ENCODE data around the gene NOX3.

Gene NOX3

DNA sequence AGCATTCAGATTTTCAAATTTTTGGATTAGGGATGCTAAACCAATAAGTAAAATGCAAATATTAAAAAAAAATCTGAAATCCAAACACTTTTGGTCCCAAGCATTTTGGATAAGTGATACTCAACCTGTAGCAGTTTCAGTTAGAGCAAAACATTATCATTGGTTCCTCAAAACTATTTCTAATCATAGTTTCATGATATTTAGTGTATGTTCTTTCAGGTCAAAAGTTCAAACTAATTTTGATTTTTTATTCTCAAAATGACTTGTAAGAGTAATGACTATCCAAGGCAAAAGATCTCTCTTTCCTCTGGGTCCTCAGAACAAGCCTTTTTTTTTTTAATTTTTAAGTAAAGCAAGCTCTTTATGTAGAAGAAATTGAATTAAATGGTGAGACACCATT, 77.4 kb downstream of the NOX3 start:
- no peak for TF ChIP-seq CTCF (IDR thresholded peaks at IDR 0.05; ENCODE audit: low read depth, low read length)
- DNase-seq (ENCODE audit: extremely low read depth, low read depth): no peak

GRCh38 chr6:155377061-155377460, 78.6 kb downstream of the NOX3 start:
- no peak for TF ChIP-seq CTCF (IDR thresholded peaks at IDR 0.05; ENCODE audit: low read depth, low read length)
- peak; percentile 25 for DNase-seq (ENCODE audit: extremely low read depth, low read depth)

GRCh38 chr6:155375801-155376200, 79.8 kb downstream of the NOX3 start:
- DNase-seq (ENCODE audit: extremely low read depth, low read depth): no peak
- no peak for TF ChIP-seq CTCF (IDR thresholded peaks at IDR 0.05; ENCODE audit: low read depth, low read length)

DNA sequence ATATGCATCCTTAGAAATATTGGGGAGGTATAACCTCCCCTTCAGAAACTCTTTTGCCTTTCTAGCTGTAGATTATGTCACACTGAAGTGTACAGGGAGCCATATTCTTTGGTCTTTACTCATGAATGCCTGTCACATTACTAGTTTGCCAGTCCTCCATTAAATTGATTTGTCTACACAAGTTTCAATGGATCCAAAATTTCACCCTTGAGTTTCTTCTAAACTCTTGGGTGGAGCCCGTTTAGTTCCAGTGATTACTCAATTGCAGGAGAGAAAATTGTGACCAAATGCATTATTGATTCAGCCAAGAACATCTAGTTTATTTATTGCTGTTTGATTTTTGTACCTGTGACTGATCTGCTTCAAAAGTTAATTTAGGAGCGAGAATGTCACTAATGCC, 81.0 kb downstream of the NOX3 start:
- no peak for TF ChIP-seq CTCF (IDR thresholded peaks at IDR 0.05; ENCODE audit: low read depth, low read length)
- DNase-seq (ENCODE audit: extremely low read depth, low read depth): no peak

DNA sequence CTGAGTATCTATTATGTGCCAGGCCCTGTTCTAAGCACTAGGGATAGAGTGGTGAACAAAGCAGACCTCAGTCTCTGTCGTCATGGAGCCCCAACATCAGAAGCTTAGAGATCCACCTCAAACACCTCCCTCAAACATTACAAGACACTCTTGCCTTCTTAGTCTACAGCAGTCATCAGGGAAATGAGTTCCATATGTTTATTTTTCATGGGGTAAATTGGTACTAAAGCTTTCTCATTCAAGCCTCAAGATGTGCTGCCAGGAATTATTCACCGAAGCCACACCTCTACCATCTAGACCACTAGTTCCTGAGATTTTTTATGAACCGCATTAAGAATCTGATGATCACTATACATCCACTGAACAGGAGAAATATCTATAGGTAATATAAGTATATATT, 82.4 kb downstream of the NOX3 start:
- no peak for TF ChIP-seq CTCF (IDR thresholded peaks at IDR 0.05; ENCODE audit: low read depth, low read length)
- no peak for DNase-seq (ENCODE audit: extremely low read depth, low read depth)

- no peak for DNase-seq (ENCODE audit: extremely low read depth, low read depth)
Measured at GRCh38 chr6:155372256-155372655, 83.4 kb downstream of the NOX3 start.

DNA sequence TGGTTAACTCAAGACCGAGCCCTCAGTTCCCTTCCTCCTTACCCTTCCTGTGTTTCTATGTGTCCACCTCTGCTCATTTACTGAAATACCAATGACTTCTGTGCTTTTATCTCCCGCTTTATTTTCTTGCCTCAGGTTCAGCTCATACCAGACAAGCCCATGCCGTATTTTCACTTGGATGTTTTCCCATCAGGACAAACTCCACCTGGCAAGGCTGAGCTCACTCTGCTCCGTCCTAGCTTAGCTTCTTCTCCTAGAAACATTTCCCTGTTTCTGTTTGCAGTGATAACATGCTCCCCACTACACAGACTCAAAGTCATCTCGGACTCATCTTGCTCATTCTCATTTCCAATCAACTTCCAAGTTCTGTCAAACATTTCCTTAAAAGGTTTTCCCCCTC, 84.4 kb downstream of the NOX3 start:
- TF ChIP-seq CTCF (IDR thresholded peaks at IDR 0.05; ENCODE audit: low read depth, low read length): no peak
- no peak for DNase-seq (ENCODE audit: extremely low read depth, low read depth)

More at GRCh38 chr6:155372256-155372655, 83.4 kb downstream of the NOX3 start:
- no peak for TF ChIP-seq CTCF (IDR thresholded peaks at IDR 0.05; ENCODE audit: low read depth, low read length)

Data from AG09319 (cell line).